Measurements from ENCODE around the gene FRMD8. TPM values are rescaled to one million over a fixed set of nuclear protein-coding genes. Genes with fewer than 3 reads are reported as not detected.

Gene FRMD8
- polyA plus RNA-seq, 3 donors = 33.7 to 41.2 (median 35.4) TPM

GRCh38 chr11:65373839-65374580, 12.4 kb upstream of the FRMD8 start:
- no peaks in the 10 kb centered on the region for H4K20me1 ChIP-seq (ENCODE audit: insufficient read depth, low read length)
- H3K4me1 ChIP-seq (ENCODE audit: control insufficient read depth in 1 of 2, insufficient read depth in 2 of 2, low read length in 2 of 2) = peaks cover 15 to 28% of the 10 kb centered on the region in 2 donors
- no peaks in the 10 kb centered on the region for H3K79me2 ChIP-seq (ENCODE audit: insufficient read depth, low read length)
- Mint-ChIP-seq H3K4me1 (peaks cover 28% of the 10 kb centered on the region), H3K9me3 (no peaks in the 10 kb centered on the region), H3K4me3 (no peak overlapping the region), H3K27ac (no peak overlapping the region), H3K27me3 (ENCODE audit: low read depth in 3 of 3) (peaks cover 4 to 5% (median 4%) of the 10 kb centered on the region in 3 donors), H3K36me3 (peaks cover 3 to 5% of the 10 kb centered on the region in 2 donors)
- H2AFZ ChIP-seq (ENCODE audit: insufficient read depth, low read depth, low read length, poor library complexity, severe bottlenecking) = no peak overlapping the region
- H3K9me3 ChIP-seq (replicated peaks in 1 of 2; ENCODE audit: control insufficient read depth in 1 of 2, insufficient read depth in 1 of 2, low read length in 2 of 2) = no peaks in the 10 kb centered on the region
- no peak overlapping the region for H3K9ac ChIP-seq (ENCODE audit: insufficient read depth, low read length, poor library complexity, severe bottlenecking)
- no peak overlapping the region for H3K4me2 ChIP-seq (replicated peaks; ENCODE audit: extremely low read depth, low read length, poor library complexity, severe bottlenecking)
- DNase-seq = no peak
- no peaks in the 10 kb centered on the region for H3K27me3 ChIP-seq (ENCODE audit: control insufficient read depth in 2 of 2, insufficient read depth in 2 of 2, low read length in 2 of 2)
- 86% methylated on average over 12 of the region's 14 CpGs for WGBS (ENCODE audit: insufficient coverage)
- intact Hi-C loops (cut with micrococcal nuclease) = loop anchor here (5.0 kb wide), 2 partner anchors 138 to 143 kb away; no protein-coding TSS in a partner anchor
- no peaks in the 10 kb centered on the region for H3K36me3 ChIP-seq (replicated peaks in 1 of 2; ENCODE audit: control insufficient read depth in 1 of 2, insufficient read depth in 2 of 2, low read length in 2 of 2)
- H3K27ac ChIP-seq (ENCODE audit: low read depth in 1 of 2, low read length in 2 of 2) = no peak overlapping the region
- TF ChIP-seq, protein P1, sequence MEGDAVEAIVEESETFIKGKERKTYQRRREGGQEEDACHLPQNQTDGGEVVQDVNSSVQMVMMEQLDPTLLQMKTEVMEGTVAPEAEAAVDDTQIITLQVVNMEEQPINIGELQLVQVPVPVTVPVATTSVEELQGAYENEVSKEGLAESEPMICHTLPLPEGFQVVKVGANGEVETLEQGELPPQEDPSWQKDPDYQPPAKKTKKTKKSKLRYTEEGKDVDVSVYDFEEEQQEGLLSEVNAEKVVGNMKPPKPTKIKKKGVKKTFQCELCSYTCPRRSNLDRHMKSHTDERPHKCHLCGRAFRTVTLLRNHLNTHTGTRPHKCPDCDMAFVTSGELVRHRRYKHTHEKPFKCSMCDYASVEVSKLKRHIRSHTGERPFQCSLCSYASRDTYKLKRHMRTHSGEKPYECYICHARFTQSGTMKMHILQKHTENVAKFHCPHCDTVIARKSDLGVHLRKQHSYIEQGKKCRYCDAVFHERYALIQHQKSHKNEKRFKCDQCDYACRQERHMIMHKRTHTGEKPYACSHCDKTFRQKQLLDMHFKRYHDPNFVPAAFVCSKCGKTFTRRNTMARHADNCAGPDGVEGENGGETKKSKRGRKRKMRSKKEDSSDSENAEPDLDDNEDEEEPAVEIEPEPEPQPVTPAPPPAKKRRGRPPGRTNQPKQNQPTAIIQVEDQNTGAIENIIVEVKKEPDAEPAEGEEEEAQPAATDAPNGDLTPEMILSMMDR (IDR thresholded peaks at IDR 0.05) = no peak
- H3K4me3 ChIP-seq (replicated peaks in 1 of 3; ENCODE audit: low read depth in 2 of 3, low read length in 3 of 3) = no peak overlapping the region

DNA sequence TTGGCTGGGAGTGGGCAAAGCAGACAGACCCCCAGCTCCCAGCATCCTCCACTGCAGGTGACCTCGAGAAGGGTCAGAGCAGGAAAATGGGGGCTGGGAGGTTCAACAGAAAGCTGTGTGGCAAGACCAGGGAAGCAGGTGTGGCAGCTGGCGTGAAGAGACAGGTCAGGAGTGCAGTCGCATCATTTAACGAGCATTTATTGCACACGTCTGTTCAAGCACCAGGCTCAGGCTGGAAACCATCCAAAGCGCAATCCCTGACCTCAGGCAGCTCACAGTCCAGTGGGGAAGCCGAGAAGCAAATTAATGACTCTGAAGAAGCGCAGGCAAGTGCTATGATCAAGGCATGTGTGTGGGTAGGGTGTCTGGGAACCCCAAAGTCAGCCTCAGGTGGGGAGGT, 11.4 kb upstream of the FRMD8 start:
- no peak overlapping the region for H3K9ac ChIP-seq (ENCODE audit: insufficient read depth, low read length, poor library complexity, severe bottlenecking)
- Mint-ChIP-seq H3K27me3 (ENCODE audit: low read depth in 3 of 3) (peaks cover 2 to 5% (median 4%) of the 10 kb centered on the region in 3 donors), H3K4me1 (peaks cover 28% of the 10 kb centered on the region), H3K4me3 (no peak overlapping the region), H3K36me3 (peaks cover 3 to 5% of the 10 kb centered on the region in 2 donors), H3K9me3 (no peaks in the 10 kb centered on the region), H3K27ac (no peak overlapping the region)
- TF ChIP-seq, protein P1 (IDR thresholded peaks at IDR 0.05) = no peak
- no peak overlapping the region for H3K4me2 ChIP-seq (replicated peaks; ENCODE audit: extremely low read depth, low read length, poor library complexity, severe bottlenecking)
- WGBS (ENCODE audit: insufficient coverage) = 91% methylated on average over 7 of the region's 8 CpGs
- no peaks in the 10 kb centered on the region for H4K20me1 ChIP-seq (ENCODE audit: insufficient read depth, low read length)
- H3K4me1 ChIP-seq (ENCODE audit: control insufficient read depth in 1 of 2, insufficient read depth in 2 of 2, low read length in 2 of 2) = peaks cover 15 to 30% of the 10 kb centered on the region in 2 donors
- no peaks in the 10 kb centered on the region for H3K9me3 ChIP-seq (replicated peaks in 1 of 2; ENCODE audit: control insufficient read depth in 1 of 2, insufficient read depth in 1 of 2, low read length in 2 of 2)
- intact Hi-C loops (cut with micrococcal nuclease) = no loop called here
- no peaks in the 10 kb centered on the region for H3K79me2 ChIP-seq (ENCODE audit: insufficient read depth, low read length)
- no peak overlapping the region for H2AFZ ChIP-seq (ENCODE audit: insufficient read depth, low read depth, low read length, poor library complexity, severe bottlenecking)
- no peak overlapping the region for H3K4me3 ChIP-seq (replicated peaks in 1 of 3; ENCODE audit: low read depth in 2 of 3, low read length in 3 of 3)
- H3K27ac ChIP-seq (ENCODE audit: low read depth in 1 of 2, low read length in 2 of 2) = no peak overlapping the region
- no peak for DNase-seq
- no peaks in the 10 kb centered on the region for H3K27me3 ChIP-seq (ENCODE audit: control insufficient read depth in 2 of 2, insufficient read depth in 2 of 2, low read length in 2 of 2)
- H3K36me3 ChIP-seq (replicated peaks in 1 of 2; ENCODE audit: control insufficient read depth in 1 of 2, insufficient read depth in 2 of 2, low read length in 2 of 2) = no peaks in the 10 kb centered on the region

Measured in CD14-positive monocyte (primary cell).